ENCODE measurements around the gene MEGF6. TPM values are rescaled to one million over a fixed set of nuclear protein-coding genes. Genes with fewer than 3 reads are reported as not detected.

The MEGF6 gene
- total and polyA plus RNA-seq, 9 of the 15 experiments (the other 6 are each of a cell fraction or from before 2014, with no cell fraction given) = 0.03 to 1.7 (median 0.24) TPM; not detected in 3

DNA sequence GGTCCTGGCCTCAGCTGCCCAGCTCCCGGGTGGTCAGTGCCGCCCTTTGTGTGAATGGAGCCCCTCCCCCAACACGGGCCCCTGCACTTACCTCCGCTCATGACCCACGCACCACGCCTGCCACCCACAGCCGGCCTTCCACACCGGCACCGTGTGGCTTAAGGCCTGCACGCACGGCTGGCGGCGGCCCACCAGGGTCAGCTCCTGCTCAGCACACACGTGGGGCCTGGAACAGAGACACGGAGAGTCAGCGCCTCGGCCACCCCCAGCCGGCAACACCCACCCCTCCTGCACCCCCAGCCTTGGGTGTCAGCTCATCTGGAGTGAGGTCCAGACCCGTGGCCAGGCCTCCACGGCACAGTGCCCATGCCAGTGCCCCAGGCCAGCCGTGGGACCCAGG, 8.9 kb downstream of the MEGF6 start:
- peaks cover 5 to 67% of the 10 kb centered on the region in 2 experiments; a peak in 3 of 5 replicates for H3K27me3 ChIP-seq (ENCODE audit: control insufficient read depth in 2 of 2, insufficient read depth in 2 of 2, low read length in 2 of 2)
- ATAC-seq (no peak), FAIRE-seq (no peak), DNase-seq (ENCODE audit: extremely low read depth in 1 of 4, low spot score in 3 of 4) (no peak)
- H3K9ac ChIP-seq (ENCODE audit: insufficient read depth in 1 of 2, low read depth in 2 of 2, low read length in 2 of 2) = no peak overlapping the region
- no peaks in the 10 kb centered on the region for H3K9me3 ChIP-seq (replicated peaks; ENCODE audit: control insufficient read depth, insufficient read depth, low read depth, low read length)
- no peak overlapping the region for H2AFZ ChIP-seq (ENCODE audit: low read depth, low read length)
- H3K79me2 ChIP-seq (ENCODE audit: control insufficient read depth, insufficient read depth, low read length) = no peaks in the 10 kb centered on the region
- H4K20me1 ChIP-seq (replicated peaks; ENCODE audit: control insufficient read depth, insufficient read depth, low read length) = peaks cover 15% of the 10 kb centered on the region
- no peak overlapping the region for H3K4me3 ChIP-seq
- in situ Hi-C loops (cut with MboI) = no loop called here
- POLR2A ChIA-PET = interaction anchor here (1.4 kb wide), 1 partner anchor 13 kb away, joined by 5 read pairs; no protein-coding TSS in a partner anchor
- H3K9me1 ChIP-seq (ENCODE audit: control insufficient read depth, insufficient read depth, low read length) = no peaks in the 10 kb centered on the region
- peaks cover 6 to 56% of the 10 kb centered on the region in 2 experiments; a peak in 3 of 5 replicates for H3K4me1 ChIP-seq (replicated peaks in 1 of 2; ENCODE audit: control insufficient read depth in 2 of 2, insufficient read depth in 2 of 2, low read length in 2 of 2)
- CTCF ChIA-PET (ENCODE audit: low intra/inter-chr PET ratio) = no interaction called here
- BruUV-seq (replicated peaks) = no TSS peak
- no peak overlapping the region for H3K4me2 ChIP-seq (ENCODE audit: insufficient read depth, low read length)
- no peaks in the 10 kb centered on the region for H3K36me3 ChIP-seq (ENCODE audit: control insufficient read depth, insufficient read depth, low read length)
- H3K27ac ChIP-seq (ENCODE audit: extremely low read depth, low read depth, low read length) = no peak overlapping the region
- 25% methylated on average over 21 of the region's 21 CpGs for WGBS (ENCODE audit: insufficient coverage, low coverage, missing lambda C conversion rate)
- intact Hi-C loops (cut with micrococcal nuclease) = no loop called here
- TF ChIP-seq HMG20B (CRISPR knock-in tag; IDR thresholded peaks at IDR 0.05) (no peak), ZFX (CRISPR knock-in tag; IDR thresholded peaks at IDR 0.05) (no peak), RUNX1 (IDR thresholded peaks at IDR 0.05; ENCODE audit: low read depth) (no peak), ZNF408 (CRISPR knock-in tag; IDR thresholded peaks at IDR 0.05; ENCODE audit: low read depth) (no peak)
- TF ChIP-seq, protein P1, sequence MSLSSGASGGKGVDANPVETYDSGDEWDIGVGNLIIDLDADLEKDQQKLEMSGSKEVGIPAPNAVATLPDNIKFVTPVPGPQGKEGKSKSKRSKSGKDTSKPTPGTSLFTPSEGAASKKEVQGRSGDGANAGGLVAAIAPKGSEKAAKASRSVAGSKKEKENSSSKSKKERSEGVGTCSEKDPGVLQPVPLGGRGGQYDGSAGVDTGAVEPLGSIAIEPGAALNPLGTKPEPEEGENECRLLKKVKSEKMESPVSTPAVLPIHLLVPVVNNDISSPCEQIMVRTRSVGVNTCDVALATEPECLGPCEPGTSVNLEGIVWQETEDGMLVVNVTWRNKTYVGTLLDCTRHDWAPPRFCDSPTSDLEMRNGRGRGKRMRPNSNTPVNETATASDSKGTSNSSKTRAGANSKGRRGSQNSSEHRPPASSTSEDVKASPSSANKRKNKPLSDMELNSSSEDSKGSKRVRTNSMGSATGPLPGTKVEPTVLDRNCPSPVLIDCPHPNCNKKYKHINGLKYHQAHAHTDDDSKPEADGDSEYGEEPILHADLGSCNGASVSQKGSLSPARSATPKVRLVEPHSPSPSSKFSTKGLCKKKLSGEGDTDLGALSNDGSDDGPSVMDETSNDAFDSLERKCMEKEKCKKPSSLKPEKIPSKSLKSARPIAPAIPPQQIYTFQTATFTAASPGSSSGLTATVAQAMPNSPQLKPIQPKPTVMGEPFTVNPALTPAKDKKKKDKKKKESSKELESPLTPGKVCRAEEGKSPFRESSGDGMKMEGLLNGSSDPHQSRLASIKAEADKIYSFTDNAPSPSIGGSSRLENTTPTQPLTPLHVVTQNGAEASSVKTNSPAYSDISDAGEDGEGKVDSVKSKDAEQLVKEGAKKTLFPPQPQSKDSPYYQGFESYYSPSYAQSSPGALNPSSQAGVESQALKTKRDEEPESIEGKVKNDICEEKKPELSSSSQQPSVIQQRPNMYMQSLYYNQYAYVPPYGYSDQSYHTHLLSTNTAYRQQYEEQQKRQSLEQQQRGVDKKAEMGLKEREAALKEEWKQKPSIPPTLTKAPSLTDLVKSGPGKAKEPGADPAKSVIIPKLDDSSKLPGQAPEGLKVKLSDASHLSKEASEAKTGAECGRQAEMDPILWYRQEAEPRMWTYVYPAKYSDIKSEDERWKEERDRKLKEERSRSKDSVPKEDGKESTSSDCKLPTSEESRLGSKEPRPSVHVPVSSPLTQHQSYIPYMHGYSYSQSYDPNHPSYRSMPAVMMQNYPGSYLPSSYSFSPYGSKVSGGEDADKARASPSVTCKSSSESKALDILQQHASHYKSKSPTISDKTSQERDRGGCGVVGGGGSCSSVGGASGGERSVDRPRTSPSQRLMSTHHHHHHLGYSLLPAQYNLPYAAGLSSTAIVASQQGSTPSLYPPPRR (CRISPR knock-in tag; IDR thresholded peaks at IDR 0.05; ENCODE audit: borderline replicate concordance) = no peak
- TF ChIP-seq, protein P2, sequence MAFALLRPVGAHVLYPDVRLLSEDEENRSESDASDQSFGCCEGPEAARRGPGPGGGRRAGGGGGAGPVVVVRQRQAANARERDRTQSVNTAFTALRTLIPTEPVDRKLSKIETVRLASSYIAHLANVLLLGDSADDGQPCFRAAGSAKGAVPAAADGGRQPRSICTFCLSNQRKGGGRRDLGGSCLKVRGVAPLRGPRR (CRISPR knock-in tag; IDR thresholded peaks at IDR 0.05) = no peak
- TF ChIP-seq, protein P3, sequence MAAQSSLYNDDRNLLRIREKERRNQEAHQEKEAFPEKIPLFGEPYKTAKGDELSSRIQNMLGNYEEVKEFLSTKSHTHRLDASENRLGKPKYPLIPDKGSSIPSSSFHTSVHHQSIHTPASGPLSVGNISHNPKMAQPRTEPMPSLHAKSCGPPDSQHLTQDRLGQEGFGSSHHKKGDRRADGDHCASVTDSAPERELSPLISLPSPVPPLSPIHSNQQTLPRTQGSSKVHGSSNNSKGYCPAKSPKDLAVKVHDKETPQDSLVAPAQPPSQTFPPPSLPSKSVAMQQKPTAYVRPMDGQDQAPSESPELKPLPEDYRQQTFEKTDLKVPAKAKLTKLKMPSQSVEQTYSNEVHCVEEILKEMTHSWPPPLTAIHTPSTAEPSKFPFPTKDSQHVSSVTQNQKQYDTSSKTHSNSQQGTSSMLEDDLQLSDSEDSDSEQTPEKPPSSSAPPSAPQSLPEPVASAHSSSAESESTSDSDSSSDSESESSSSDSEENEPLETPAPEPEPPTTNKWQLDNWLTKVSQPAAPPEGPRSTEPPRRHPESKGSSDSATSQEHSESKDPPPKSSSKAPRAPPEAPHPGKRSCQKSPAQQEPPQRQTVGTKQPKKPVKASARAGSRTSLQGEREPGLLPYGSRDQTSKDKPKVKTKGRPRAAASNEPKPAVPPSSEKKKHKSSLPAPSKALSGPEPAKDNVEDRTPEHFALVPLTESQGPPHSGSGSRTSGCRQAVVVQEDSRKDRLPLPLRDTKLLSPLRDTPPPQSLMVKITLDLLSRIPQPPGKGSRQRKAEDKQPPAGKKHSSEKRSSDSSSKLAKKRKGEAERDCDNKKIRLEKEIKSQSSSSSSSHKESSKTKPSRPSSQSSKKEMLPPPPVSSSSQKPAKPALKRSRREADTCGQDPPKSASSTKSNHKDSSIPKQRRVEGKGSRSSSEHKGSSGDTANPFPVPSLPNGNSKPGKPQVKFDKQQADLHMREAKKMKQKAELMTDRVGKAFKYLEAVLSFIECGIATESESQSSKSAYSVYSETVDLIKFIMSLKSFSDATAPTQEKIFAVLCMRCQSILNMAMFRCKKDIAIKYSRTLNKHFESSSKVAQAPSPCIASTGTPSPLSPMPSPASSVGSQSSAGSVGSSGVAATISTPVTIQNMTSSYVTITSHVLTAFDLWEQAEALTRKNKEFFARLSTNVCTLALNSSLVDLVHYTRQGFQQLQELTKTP (IDR thresholded peaks at IDR 0.05; ENCODE audit: low read depth in 1 of 2, partially characterized antibody in 2 of 2) = no peak

Data from K562 (cell line).